A549 (cell line): ENCODE data around the gene GALNT14.

Experiments
- EP300 ChIP-seq, 2 experiments: fragments of >200 bp; sonication (Bioruptor Twin); formaldehyde crosslinking; IDR thresholded peaks; 2 replicates in 1 of 2; 3 replicates in 1 of 2; pipeline ENCODE4 v1.6.1; 2016 to 2017
- HOXA7 ChIP-seq: fragments of 250-450 bp; sonication (Bioruptor Pico); IDR thresholded peaks from 2 replicates; pipeline ENCODE4 v1.5.0; 2020; ENCODE audit warnings: mild to moderate bottlenecking, moderate library complexity
- JUN ChIP-seq, 2 experiments: fragments of >200 bp; sonication (Bioruptor Twin); formaldehyde crosslinking; IDR thresholded peaks; 2 replicates in 1 of 2; 3 replicates in 1 of 2; pipeline ENCODE4 v1.6.1; 2016 to 2017
- JUNB ChIP-seq: fragments of >200 bp; sonication (Bioruptor Twin); formaldehyde crosslinking; IDR thresholded peaks from 2 replicates; pipeline ENCODE4 v1.6.1; 2016
- MAFK ChIP-seq: fragments of 450-650 bp; IDR thresholded peaks from 2 replicates; pipeline ENCODE4 v1.6.1; 2014; ENCODE audit not compliant: partially characterized antibody
- MYC ChIP-seq: IDR thresholded peaks from 2 replicates; pipeline ENCODE4 v1.6.1; 2012; ENCODE audit warnings: mild to moderate bottlenecking, inconsistent platforms, low read length, improper control_type of control experiment, borderline replicate concordance
- NFE2L2 ChIP-seq: fragments of 150-350 bp; conservative IDR thresholded peaks from 2 replicates; pipeline ENCODE4 v1.6.1; 2014; ENCODE audit warnings: low read length
- PHF8 ChIP-seq: fragments of 200-600 bp; sonication (generic); IDR thresholded peaks from 2 replicates; pipeline ENCODE4 v1.6.1; 2016; ENCODE audit warnings: low read depth, mild to moderate bottlenecking, antibody characterized with exemption, moderate library complexity, borderline replicate concordance
- POLR2A ChIP-seq: IDR thresholded peaks from 2 replicates; pipeline ENCODE4 v1.6.1; 2012; ENCODE audit warnings: mild to moderate bottlenecking, low read length
- SMC3 ChIP-seq: fragments of >200 bp; sonication (Bioruptor Twin); formaldehyde crosslinking; IDR thresholded peaks from 3 replicates; pipeline ENCODE4 v1.6.1; 2018; ENCODE audit warnings: inconsistent platforms
- TF ChIP-seq, protein P1 (sequence below): fragments of >200 bp; sonication (Bioruptor Twin); formaldehyde crosslinking; IDR thresholded peaks from 3 replicates; pipeline ENCODE4 v1.5.1; 2016
- TF ChIP-seq, protein P2 (sequence below): IDR thresholded peaks from 2 replicates; pipeline ENCODE4 v1.6.1; 2012; ENCODE audit warnings: low read depth, borderline replicate concordance
- TF ChIP-seq, protein P3 (sequence below): fragments of 450-650 bp; IDR thresholded peaks from 2 replicates; pipeline ENCODE4 v1.6.1; 2014; ENCODE audit warnings: antibody characterized with exemption

DNA sequence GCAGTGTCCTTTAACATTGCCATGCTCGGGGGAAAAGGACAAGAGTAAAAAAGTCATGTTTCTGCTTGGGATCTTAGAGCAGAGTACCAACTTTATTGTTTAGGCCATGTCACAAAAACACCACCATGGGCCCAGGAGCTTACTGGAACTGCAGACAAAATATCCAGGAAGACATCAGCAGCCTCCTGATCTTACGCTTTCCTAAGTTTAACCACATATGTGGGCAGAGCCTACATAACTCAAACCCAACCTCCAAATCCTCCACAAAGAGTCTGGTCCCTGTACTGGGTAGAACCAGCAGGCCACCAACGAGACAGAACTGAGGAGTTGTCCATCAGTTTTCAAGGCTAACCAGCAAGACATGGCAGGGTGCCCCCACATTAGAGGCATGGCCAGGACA lies 10.3 kb downstream of the GALNT14 start:
- TF ChIP-seq JUN (IDR thresholded peaks at IDR 0.05) (no peak), EP300 (IDR thresholded peaks at IDR 0.05) (no peak), HOXA7 (CRISPR knock-in tag) (no peak), POLR2A (no peak), MAFK (no peak), PHF8 (no peak), SMC3 (no peak), NFE2L2 (no peak), JUNB (no peak), MYC (no peak)
- TF ChIP-seq, protein P1, sequence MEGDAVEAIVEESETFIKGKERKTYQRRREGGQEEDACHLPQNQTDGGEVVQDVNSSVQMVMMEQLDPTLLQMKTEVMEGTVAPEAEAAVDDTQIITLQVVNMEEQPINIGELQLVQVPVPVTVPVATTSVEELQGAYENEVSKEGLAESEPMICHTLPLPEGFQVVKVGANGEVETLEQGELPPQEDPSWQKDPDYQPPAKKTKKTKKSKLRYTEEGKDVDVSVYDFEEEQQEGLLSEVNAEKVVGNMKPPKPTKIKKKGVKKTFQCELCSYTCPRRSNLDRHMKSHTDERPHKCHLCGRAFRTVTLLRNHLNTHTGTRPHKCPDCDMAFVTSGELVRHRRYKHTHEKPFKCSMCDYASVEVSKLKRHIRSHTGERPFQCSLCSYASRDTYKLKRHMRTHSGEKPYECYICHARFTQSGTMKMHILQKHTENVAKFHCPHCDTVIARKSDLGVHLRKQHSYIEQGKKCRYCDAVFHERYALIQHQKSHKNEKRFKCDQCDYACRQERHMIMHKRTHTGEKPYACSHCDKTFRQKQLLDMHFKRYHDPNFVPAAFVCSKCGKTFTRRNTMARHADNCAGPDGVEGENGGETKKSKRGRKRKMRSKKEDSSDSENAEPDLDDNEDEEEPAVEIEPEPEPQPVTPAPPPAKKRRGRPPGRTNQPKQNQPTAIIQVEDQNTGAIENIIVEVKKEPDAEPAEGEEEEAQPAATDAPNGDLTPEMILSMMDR, result no peak
- TF ChIP-seq, protein P2, sequence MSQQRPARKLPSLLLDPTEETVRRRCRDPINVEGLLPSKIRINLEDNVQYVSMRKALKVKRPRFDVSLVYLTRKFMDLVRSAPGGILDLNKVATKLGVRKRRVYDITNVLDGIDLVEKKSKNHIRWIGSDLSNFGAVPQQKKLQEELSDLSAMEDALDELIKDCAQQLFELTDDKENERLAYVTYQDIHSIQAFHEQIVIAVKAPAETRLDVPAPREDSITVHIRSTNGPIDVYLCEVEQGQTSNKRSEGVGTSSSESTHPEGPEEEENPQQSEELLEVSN, result no peak
- TF ChIP-seq, protein P3, sequence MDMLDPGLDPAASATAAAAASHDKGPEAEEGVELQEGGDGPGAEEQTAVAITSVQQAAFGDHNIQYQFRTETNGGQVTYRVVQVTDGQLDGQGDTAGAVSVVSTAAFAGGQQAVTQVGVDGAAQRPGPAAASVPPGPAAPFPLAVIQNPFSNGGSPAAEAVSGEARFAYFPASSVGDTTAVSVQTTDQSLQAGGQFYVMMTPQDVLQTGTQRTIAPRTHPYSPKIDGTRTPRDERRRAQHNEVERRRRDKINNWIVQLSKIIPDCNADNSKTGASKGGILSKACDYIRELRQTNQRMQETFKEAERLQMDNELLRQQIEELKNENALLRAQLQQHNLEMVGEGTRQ, result no peak
